Endothelial cell of coronary artery (primary cell): ENCODE measurements around the gene GCC2. TPM values are rescaled to one million over a fixed set of nuclear protein-coding genes. Genes with fewer than 3 reads are reported as not detected.

Experiments
- total RNA-seq: library from RNA; depleted of rRNA; stranded (reverse); fragments of >200 nt; gene quantifications from 2 replicates; pipeline ENCODE4 v1.2.3, GENCODE V29; 2014

Gene GCC2, protein sequence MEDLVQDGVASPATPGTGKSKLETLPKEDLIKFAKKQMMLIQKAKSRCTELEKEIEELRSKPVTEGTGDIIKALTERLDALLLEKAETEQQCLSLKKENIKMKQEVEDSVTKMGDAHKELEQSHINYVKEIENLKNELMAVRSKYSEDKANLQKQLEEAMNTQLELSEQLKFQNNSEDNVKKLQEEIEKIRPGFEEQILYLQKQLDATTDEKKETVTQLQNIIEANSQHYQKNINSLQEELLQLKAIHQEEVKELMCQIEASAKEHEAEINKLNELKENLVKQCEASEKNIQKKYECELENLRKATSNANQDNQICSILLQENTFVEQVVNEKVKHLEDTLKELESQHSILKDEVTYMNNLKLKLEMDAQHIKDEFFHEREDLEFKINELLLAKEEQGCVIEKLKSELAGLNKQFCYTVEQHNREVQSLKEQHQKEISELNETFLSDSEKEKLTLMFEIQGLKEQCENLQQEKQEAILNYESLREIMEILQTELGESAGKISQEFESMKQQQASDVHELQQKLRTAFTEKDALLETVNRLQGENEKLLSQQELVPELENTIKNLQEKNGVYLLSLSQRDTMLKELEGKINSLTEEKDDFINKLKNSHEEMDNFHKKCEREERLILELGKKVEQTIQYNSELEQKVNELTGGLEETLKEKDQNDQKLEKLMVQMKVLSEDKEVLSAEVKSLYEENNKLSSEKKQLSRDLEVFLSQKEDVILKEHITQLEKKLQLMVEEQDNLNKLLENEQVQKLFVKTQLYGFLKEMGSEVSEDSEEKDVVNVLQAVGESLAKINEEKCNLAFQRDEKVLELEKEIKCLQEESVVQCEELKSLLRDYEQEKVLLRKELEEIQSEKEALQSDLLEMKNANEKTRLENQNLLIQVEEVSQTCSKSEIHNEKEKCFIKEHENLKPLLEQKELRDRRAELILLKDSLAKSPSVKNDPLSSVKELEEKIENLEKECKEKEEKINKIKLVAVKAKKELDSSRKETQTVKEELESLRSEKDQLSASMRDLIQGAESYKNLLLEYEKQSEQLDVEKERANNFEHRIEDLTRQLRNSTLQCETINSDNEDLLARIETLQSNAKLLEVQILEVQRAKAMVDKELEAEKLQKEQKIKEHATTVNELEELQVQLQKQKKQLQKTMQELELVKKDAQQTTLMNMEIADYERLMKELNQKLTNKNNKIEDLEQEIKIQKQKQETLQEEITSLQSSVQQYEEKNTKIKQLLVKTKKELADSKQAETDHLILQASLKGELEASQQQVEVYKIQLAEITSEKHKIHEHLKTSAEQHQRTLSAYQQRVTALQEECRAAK (N-terminal part only)
- 16.7 and 26.1 TPM in 2 replicates for total RNA-seq

DNA sequence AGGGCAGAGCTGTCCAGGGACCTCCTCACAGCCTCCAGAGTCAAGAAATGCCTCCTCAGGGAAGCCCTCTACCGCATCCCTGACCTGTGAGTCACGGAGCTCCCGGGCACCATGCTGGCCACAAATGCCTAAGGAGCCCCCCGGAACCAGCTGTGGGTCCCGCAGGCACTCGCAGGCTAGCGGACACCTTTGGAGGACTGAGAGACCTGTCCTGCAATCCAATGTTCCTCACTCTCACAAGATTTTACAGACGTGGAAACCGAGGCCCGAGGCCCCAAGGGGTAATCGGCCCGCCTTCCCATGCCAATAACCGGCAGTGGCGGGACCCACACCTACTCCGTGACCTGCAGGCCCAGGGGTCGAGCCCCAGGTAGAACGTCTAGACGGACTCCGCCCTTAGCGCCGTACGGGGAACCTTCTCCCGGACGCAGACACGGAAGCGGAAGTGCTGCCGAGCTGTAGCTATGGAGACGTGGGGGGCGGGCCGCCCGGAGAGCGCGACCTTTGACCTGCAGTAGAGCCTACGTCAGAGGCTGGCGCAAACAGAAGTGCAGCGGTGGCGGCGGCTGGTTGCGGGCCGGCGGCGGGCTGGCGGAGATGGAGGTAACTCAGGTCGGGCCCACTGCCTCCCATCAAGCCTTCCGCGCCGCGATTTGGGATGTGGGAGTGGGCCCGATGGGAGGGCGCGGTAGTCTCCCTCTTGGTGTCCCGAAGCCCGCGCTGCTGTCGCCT is at the start of gene GCC2:
Gene GCC2 (plus strand): TSS at position 529 of the 732 bp plus-strand sequence. CDS start 69 bp downstream, at position 598.

DNA sequence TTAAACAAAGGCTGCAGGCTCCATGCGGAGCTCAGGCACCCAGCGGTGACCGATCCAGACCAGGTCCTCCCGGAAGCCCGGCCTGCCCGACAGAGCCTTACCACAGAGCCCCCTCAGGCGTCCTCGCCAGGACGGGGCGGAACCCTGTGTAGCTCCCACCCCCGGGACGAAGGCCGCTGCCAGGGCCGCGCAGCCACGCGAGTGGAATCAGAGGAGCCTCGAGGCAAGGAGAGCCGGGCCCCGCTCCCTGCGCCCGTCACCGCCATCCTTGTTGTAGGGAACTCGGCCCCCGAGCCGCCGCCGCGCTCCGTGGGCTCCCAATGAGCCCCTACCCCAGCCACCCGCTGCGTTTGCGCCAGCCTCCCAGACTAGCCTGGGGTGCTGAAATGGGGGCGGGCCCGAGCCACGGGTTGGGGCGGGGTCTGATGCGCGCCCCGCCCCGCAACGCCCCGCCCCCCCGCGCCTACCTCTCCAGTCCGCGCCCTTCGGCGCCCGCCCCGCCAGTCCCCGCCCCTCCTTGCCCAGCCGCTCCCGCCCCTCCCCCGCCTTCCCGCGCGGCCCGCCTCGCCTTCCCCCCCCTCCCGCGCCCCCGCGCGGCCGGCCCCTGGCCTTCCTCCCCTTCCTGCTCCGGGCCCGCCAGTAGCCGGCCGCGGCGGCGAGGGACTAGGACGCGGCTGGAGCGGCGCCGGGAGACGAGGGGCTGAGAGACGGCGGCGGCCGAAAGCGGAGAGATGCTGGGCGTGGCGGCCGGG is 85.0 kb downstream of the GCC2 start, which contains the start of gene LIMS1:
Gene LIMS1 (plus strand): TSS at position 639 of the 752 bp plus-strand sequence. CDS start 93 bp downstream, at position 732.

Other genes starting within 250 kb of the GCC2 start
- not detected in 2 replicates for gene SULT1C3, start 209.2 kb upstream of the GCC2 start, total RNA-seq
- gene SULT1C2, start 160.3 kb upstream of the GCC2 start, total RNA-seq, result not detected in 2 replicates
- 4.3 and 9.3 TPM in 2 replicates for gene SULT1C4, start 71.3 kb upstream of the GCC2 start, total RNA-seq
- gene LIMS1, start 85.3 kb downstream of the GCC2 start, total RNA-seq, result 136 and 201 TPM in 2 replicates